Measurements from ENCODE around the gene GCLC.

DNA sequence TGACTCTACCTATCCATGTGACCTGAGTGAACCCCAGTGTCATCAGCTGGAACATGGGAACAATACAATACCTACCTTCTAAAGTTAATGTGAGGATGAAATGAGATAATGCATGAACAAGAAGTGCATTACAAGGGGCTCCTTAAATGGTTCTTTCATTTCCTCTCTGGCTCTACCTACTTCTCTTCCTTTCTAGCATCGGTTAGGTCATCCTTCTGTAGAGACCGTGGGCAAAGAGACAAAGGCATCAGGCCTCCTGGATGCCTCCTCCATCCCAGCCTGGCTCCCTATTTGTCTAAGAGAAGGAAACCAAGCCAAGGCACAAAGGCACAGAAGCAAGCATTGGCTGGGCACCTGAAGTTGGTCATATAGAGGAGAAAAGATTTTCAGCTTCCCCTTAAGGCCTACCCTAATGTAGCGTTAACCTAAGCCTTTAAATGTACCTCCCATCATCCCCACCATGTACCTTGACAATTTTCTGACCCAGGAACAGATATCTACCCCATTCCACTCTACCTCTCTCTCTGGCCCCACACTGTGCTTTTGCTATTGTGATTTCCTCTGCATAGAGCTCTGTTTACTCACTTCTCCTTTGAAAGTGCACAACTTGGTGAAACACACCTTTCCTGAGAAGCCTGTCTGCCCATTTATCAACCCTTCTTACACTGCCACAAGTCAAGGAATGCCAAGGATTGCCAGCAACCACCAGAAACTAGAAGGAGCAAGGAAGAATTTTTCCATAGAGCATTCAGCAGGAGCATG lies 86.6 kb downstream of the GCLC start:
- TF ChIP-seq, protein P1, sequence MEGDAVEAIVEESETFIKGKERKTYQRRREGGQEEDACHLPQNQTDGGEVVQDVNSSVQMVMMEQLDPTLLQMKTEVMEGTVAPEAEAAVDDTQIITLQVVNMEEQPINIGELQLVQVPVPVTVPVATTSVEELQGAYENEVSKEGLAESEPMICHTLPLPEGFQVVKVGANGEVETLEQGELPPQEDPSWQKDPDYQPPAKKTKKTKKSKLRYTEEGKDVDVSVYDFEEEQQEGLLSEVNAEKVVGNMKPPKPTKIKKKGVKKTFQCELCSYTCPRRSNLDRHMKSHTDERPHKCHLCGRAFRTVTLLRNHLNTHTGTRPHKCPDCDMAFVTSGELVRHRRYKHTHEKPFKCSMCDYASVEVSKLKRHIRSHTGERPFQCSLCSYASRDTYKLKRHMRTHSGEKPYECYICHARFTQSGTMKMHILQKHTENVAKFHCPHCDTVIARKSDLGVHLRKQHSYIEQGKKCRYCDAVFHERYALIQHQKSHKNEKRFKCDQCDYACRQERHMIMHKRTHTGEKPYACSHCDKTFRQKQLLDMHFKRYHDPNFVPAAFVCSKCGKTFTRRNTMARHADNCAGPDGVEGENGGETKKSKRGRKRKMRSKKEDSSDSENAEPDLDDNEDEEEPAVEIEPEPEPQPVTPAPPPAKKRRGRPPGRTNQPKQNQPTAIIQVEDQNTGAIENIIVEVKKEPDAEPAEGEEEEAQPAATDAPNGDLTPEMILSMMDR (IDR thresholded peaks at IDR 0.05): no peak
- TF ChIP-seq POLR2AphosphoS5 (IDR thresholded peaks at IDR 0.05): no peak
